Measurements from ENCODE around the gene FLYWCH1.

DNA sequence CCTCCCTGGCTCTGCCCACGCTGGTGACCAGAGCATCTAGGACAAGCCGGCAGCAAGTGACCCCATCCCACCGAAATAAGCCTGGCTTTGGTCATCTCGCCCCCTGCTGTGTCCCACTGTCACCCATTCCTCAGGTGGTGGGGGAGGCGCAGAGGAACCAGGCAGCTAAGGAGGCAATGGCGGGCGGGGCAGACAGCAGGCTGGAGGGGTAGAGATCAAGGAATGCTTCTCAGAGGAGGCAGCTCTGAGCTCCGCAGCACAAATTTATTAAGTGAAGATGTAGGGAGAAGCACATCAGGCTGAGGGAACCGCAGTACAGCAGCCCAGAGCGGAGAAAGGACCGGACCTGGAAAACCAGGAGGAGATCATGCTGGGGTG is 44.8 kb downstream of the FLYWCH1 start:
- no peak for TF ChIP-seq EZH2 (IDR thresholded peaks at IDR 0.05)
- TF ChIP-seq, protein P1, sequence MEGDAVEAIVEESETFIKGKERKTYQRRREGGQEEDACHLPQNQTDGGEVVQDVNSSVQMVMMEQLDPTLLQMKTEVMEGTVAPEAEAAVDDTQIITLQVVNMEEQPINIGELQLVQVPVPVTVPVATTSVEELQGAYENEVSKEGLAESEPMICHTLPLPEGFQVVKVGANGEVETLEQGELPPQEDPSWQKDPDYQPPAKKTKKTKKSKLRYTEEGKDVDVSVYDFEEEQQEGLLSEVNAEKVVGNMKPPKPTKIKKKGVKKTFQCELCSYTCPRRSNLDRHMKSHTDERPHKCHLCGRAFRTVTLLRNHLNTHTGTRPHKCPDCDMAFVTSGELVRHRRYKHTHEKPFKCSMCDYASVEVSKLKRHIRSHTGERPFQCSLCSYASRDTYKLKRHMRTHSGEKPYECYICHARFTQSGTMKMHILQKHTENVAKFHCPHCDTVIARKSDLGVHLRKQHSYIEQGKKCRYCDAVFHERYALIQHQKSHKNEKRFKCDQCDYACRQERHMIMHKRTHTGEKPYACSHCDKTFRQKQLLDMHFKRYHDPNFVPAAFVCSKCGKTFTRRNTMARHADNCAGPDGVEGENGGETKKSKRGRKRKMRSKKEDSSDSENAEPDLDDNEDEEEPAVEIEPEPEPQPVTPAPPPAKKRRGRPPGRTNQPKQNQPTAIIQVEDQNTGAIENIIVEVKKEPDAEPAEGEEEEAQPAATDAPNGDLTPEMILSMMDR (IDR thresholded peaks at IDR 0.05): no peak
